GM19468 (cell line): ENCODE results near the gene KIF25.

Experiments
- ATAC-seq: cut with Tn5 transposase; IDR thresholded peaks from one replicate; pipeline ENCODE4 v1.9.1; 2021; ENCODE audit warnings: mild to moderate bottlenecking, moderate library complexity, moderate number of reproducible peaks; ENCODE audit not compliant: unreplicated experiment; ENCODE audit errors: extremely low read depth

Gene KIF25

DNA sequence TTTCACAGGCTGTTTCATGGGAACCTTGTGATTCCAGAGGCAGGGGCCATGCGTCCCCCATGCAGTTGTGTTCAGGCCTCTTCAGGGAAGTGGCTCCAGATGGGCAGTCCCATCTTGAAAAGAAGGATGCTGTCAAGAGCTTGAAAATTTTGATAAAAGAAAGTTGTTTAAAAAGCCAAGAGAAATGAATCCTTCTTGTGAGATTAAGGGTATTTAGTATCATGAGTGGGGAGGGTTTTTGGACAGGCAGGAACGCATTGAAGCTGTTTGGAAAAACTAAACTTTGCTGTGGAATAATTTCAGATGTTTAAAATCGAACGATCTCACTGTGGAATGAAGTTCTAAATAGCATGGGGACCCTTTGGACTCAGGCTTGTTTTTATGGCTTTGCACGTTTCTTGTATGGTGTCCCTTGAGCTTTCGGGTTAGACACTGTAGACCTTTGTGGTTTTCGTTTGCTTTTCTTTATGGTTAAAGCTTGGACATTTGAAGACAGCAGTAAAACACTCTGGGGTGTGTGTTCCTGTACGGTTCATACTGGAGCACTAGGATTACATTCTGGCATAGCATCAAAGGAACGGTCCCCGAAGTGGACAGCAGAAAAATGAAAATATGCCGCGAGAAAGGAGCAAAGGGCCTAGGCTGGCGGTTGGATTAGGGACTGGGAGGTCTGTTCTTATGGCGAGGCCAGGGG, 18.2 kb downstream of the KIF25 start:
- ATAC-seq = no peak

DNA sequence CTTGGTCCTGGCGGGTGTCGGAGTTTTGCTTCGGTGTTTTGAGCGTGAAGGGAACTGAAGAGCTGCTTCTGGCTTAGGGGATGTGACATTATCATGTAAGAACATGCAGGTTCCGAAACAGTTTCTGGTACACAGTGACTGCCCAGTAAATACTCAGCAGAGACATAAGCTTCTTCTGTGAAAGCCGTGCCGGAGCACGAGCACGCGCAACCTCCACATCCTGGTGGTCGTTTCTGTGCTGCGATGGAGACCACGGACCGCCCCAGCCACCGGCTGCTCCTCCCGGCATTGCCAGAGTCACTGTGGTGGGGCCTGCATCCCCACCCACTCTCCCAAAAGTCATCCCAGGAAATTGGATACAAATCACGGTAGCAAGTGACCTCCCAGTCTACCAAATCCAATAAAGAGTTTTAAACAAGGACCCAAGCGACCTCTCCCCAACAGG, 18.7 kb downstream of the KIF25 start:
- no peak for ATAC-seq

DNA sequence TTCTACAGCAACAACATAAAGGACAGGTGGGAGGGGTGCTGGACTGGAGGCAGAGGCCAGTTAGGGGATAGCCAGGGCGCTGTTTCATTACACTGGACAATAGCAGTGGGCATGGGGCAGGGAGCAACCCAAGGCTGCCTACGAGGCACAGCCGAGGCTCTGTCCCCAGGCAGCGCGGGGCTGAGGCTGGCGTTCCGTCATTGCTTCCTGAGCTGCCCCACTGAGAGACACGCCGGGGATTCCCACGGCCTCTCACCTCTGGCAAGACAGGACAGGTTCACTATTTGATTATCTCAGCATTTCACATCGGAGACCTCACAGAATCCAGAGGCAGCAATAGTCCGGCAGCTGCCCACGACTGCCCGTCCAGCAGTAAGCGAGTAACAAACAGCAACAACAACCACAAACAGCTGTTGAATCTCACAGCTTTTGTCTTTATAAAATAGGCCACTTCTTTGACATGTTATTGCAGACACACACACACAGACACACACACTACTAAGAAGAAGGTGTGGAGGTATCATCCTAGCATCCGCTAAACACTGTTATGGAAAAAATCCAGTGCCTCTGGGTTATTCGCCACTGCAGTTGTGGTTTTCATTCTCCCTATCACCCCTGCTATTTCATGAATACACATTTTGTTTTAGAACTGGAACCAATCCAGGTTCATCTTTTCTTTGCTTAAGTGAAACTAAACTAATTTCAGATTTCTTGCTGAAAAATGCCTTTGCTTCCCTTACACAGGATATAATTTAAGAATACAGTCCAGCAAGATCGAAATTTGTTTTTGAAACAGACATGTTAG, 19.5 kb downstream of the KIF25 start:
- ATAC-seq = no peak

GRCh38 chr6:168017629-168018028, 20.2 kb downstream of the KIF25 start:
- no peak for ATAC-seq

- ATAC-seq = no peak
Measured at GRCh38 chr6:168018664-168019063, 21.2 kb downstream of the KIF25 start.

- no peak for ATAC-seq
Measured at GRCh38 chr6:168020242-168020641, 22.8 kb downstream of the KIF25 start.

DNA sequence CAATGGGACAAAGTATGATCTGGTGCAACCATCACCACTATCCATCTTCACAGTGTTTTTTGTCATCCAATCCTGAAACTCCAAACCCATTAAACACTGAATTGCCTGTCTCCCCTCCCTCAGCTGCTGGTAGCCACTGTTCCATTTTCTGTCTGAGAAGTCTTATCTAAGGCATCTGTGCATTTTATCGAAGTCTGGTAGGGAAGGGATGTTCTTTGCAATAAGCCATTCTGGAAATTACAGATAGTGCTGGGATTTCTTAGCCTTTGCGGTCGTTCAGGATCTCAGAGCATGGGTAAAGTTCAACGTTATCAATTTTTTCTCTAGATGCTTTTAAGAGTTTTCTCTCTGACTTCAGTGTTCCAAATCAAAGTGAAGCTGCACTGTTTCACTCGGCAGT, 24.1 kb downstream of the KIF25 start:
- no peak for ATAC-seq

- no peak for ATAC-seq
Measured at GRCh38 chr6:168022488-168023321, 25.2 kb downstream of the KIF25 start.

- ATAC-seq = no peak
Measured at GRCh38 chr6:168024951-168025510, 27.6 kb downstream of the KIF25 start.

- ATAC-seq = no peak
Measured at GRCh38 chr6:168025831-168026710, 28.6 kb downstream of the KIF25 start.

DNA sequence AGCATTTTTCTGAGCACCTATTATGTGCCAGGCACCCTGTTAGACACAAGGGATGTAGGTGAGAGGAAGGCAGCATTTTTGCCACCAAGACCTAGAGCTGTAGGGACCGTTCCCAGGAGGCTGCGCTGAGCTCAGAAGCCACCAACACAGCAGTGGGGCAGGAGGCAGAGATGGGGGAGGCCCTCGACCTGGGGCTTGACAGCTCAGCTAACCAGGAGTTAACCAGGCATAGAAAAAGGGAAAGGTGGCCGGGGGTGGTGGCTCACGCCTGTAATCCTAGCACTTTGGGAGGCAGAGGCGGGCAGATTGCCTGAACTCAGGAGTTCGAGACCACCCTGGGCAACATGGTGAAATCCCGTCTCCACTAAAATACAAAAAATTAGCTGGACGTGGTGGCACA, 29.5 kb downstream of the KIF25 start:
- ATAC-seq = no peak

DNA sequence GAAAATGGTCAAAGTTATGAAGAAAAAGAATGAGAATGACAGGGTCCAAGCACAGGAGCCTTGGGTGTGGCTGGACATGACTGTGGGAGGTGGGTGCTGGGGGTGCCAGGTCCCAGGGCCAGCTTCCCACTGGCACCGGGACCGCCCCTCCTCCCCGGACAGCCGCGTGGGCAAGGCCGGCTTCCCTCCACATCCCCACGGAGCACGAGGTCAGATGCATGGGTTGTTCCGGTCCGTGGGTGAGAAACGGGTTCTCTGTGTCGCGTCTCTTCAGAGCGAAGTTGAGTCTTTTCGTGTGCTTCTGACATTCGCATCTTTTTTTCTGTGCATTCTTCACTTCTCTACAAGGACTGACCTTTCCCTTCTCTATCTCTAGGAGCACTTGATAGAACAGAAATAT, 30.1 kb downstream of the KIF25 start:
- ATAC-seq = no peak

- ATAC-seq = no peak
Measured at GRCh38 chr6:168028181-168028580, 30.7 kb downstream of the KIF25 start.

- no peak for ATAC-seq
Measured at GRCh38 chr6:168029459-168030217, 32.2 kb downstream of the KIF25 start.

GRCh38 chr6:168030218-168030746, 32.8 kb downstream of the KIF25 start:
- no peak for ATAC-seq

GRCh38 chr6:168030908-168031307, 33.4 kb downstream of the KIF25 start:
- no peak for ATAC-seq

GRCh38 chr6:168031411-168031971, 34.0 kb downstream of the KIF25 start:
- ATAC-seq = no peak
